HTR-8/SVneo (cell line): ENCODE measurements around the gene SAA1.
A peak's percentile ranks its signal among the peaks of the same experiment; 100 is the strongest.
"Not testable (repeated sequence)": the region's sequence is repeated elsewhere in the genome, so short reads cannot be mapped to it uniquely, and the experiment has no call there.

ENCODE experiments used
- DNase-seq: peaks from one replicate; pipeline ENCODE4 v3.0.0; 2011; ENCODE audit warnings: low spot score, mixed read lengths; ENCODE audit not compliant: insufficient read length
- FAIRE-seq: peaks from 2 replicates; lab custom pipeline; 2011; peaks lifted over from hg19 to GRCh38; lab: Jason Lieb, UNC

Gene SAA1

GRCh38 chr11:18265949-18266348 is at the start of gene SAA1:
Gene SAA1, plus strand, starts transcription at chr11:18266264. Its CDS starts 624 bp downstream, at chr11:18266888.
- no peak for DNase-seq
- no peak for FAIRE-seq

GRCh38 chr11:18221274-18221876 is 44.7 kb upstream of the SAA1 start:
- FAIRE-seq = no peak
- no peak for DNase-seq

GRCh38 chr11:18222814-18223421 is 43.1 kb upstream of the SAA1 start:
- DNase-seq = no peak
- FAIRE-seq = peak; percentile 97

- FAIRE-seq = no peak
- DNase-seq = no peak
Measured at GRCh38 chr11:18223591-18224387, 42.3 kb upstream of the SAA1 start.

- DNase-seq = no peak
- FAIRE-seq = no peak
Measured at GRCh38 chr11:18225913-18226312, 40.2 kb upstream of the SAA1 start.

GRCh38 chr11:18229501-18229900 is 36.6 kb upstream of the SAA1 start:
- DNase-seq (no peak), FAIRE-seq (no peak)

GRCh38 chr11:18230859-18231258 is 35.2 kb upstream of the SAA1 start:
- FAIRE-seq (no peak), DNase-seq (no peak)

- DNase-seq = no peak
- no peak for FAIRE-seq
Measured at GRCh38 chr11:18233912-18234311, 32.2 kb upstream of the SAA1 start.

- DNase-seq (no peak), FAIRE-seq (no peak)
Measured at GRCh38 chr11:18235394-18236334, 30.4 kb upstream of the SAA1 start.

GRCh38 chr11:18236664-18237356 is 29.3 kb upstream of the SAA1 start, which contains the start of gene SAA4:
Gene SAA4, minus strand, starts transcription at chr11:18236802. Its CDS starts 876 bp downstream, at chr11:18235926.
- FAIRE-seq = no peak
- DNase-seq = no peak

GRCh38 chr11:18239655-18240054 is 26.4 kb upstream of the SAA1 start:
- FAIRE-seq (no peak), DNase-seq (no peak)

GRCh38 chr11:18243783-18244362 is 22.2 kb upstream of the SAA1 start:
- DNase-seq = peak; percentile 62
- no peak for FAIRE-seq

GRCh38 chr11:18245396-18245795 is 20.7 kb upstream of the SAA1 start:
- FAIRE-seq (no peak), DNase-seq (no peak)

GRCh38 chr11:18246379-18247190 is 19.5 kb upstream of the SAA1 start:
- not testable (repeated sequence) for DNase-seq, FAIRE-seq

GRCh38 chr11:18247191-18247581 is 18.9 kb upstream of the SAA1 start:
- FAIRE-seq, DNase-seq: not testable (repeated sequence)

- DNase-seq (no peak), FAIRE-seq (no peak)
Measured at GRCh38 chr11:18248561-18248960, 17.5 kb upstream of the SAA1 start, which contains the start of gene SAA2. Gene SAA2, minus strand, starts transcription at chr11:18248668. Its CDS starts 657 bp downstream, at chr11:18248011.

- no peak for DNase-seq
- FAIRE-seq = no peak
Measured at GRCh38 chr11:18253233-18253632, 12.8 kb upstream of the SAA1 start.

- DNase-seq = no peak
- FAIRE-seq = no peak
Measured at GRCh38 chr11:18253778-18254338, 12.2 kb upstream of the SAA1 start.
